ENCODE results near the gene SPANXC. TPM values are rescaled to one million over a fixed set of nuclear protein-coding genes. Genes with fewer than 3 reads are reported as not detected.

Gene SPANXC
- total RNA-seq, 1 experiment from 2014 or later: not detected

- H3K9ac ChIP-seq (ENCODE audit: low read length): no peak overlapping the region
- no peaks in the 10 kb centered on the region for H3K27me3 ChIP-seq (ENCODE audit: low read length)
- ChIA-PET POLR2A (ENCODE audit: unreplicated experiment) (no interaction called here), CTCF (no interaction called here)
- no peak overlapping the region for H2AFZ ChIP-seq (ENCODE audit: low read length)
- H4K20me1 ChIP-seq (ENCODE audit: low read length): no peaks in the 10 kb centered on the region
- H3K4me3 ChIP-seq (ENCODE audit: low read length): no peak overlapping the region
- intact Hi-C loops (cut with micrococcal nuclease): no loop called here
- no peaks in the 10 kb centered on the region for H3F3A ChIP-seq (ENCODE audit: low read length, unreplicated experiment)
- DNase-seq (no peak), ATAC-seq (no peak)
- BruUV-seq (replicated peaks): no TSS peak
- no peak overlapping the region for H3K4me2 ChIP-seq (ENCODE audit: low read length)
- no peak for TF ChIP-seq CTCF (conservative IDR thresholded peaks at IDR 0.05; ENCODE audit: low read depth, low read length)
- TF ChIP-seq EZH2 (IDR thresholded peaks at IDR 0.05; ENCODE audit: low read length, unreplicated experiment): no peak
- TF ChIP-seq EZH2phosphoT487 (IDR thresholded peaks at IDR 0.05; ENCODE audit: borderline replicate concordance, low read length): no peak
- H3K27ac ChIP-seq (ENCODE audit: low read length): no peak overlapping the region
- H3K4me1 ChIP-seq (ENCODE audit: insufficient read depth, low read length): no peaks in the 10 kb centered on the region
- no peaks in the 10 kb centered on the region for H3K9me2 ChIP-seq (replicated peaks; ENCODE audit: low read length)
- H3K79me2 ChIP-seq (ENCODE audit: low read length): no peaks in the 10 kb centered on the region
- no peaks in the 10 kb centered on the region for H3K36me3 ChIP-seq (ENCODE audit: low read depth, low read length)
- H3K9me3 ChIP-seq (ENCODE audit: low read length): no peaks in the 10 kb centered on the region
These were observed 15.8 kb upstream of the SPANXC start for GRCh38 chrX:141258080-141258479.

GRCh38 chrX:141221611-141222010 lies 20.7 kb downstream of the SPANXC start:
- Histone ChIP-seq H3K27ac (ENCODE audit: low read length) (peak overlapping the region; percentile 93), H3K4me3 (ENCODE audit: low read length) (no peak overlapping the region), H3K9ac (ENCODE audit: low read length) (peak overlapping the region; percentile 57; the same call in 1 of the 2 replicates), H2AFZ (ENCODE audit: low read length) (no peak overlapping the region), H3F3A (ENCODE audit: low read length, unreplicated experiment) (no peaks in the 10 kb centered on the region), H3K79me2 (ENCODE audit: low read length) (no peaks in the 10 kb centered on the region), H3K4me1 (ENCODE audit: insufficient read depth, low read length) (peaks cover 34% of the 10 kb centered on the region), H3K9me3 (ENCODE audit: low read length) (no peaks in the 10 kb centered on the region), H4K20me1 (ENCODE audit: low read length) (no peaks in the 10 kb centered on the region), H3K36me3 (ENCODE audit: low read depth, low read length) (no peaks in the 10 kb centered on the region), H3K27me3 (ENCODE audit: low read length) (no peaks in the 10 kb centered on the region), H3K4me2 (ENCODE audit: low read length) (peak overlapping the region; percentile 66), H3K9me2 (replicated peaks; ENCODE audit: low read length) (no peaks in the 10 kb centered on the region)
- no peak for TF ChIP-seq EZH2 (IDR thresholded peaks at IDR 0.05; ENCODE audit: low read length, unreplicated experiment)
- no peak for TF ChIP-seq CTCF (conservative IDR thresholded peaks at IDR 0.05; ENCODE audit: low read depth, low read length)
- no peak for TF ChIP-seq EZH2phosphoT487 (IDR thresholded peaks at IDR 0.05; ENCODE audit: borderline replicate concordance, low read length)
- ChIA-PET POLR2A (ENCODE audit: unreplicated experiment) (no interaction called here), CTCF (interaction anchor here (0.7 kb wide), 1 partner anchor 456 kb away, joined by 4 read pairs; no protein-coding TSS in a partner anchor)
- no TSS peak for BruUV-seq (replicated peaks)
- intact Hi-C loops (cut with micrococcal nuclease): loop anchor here (2.0 to 5.0 kb wide), 3 partner anchors 45 to 421 kb away; partner anchors contain the start of gene LDOC1
- ATAC-seq (peak; percentile 6), DNase-seq (no peak)

GRCh38 chrX:141220342-141221008 lies 21.8 kb downstream of the SPANXC start:
- no peaks in the 10 kb centered on the region for H3K36me3 ChIP-seq (ENCODE audit: low read depth, low read length)
- intact Hi-C loops (cut with micrococcal nuclease): loop anchor here (2.0 to 5.0 kb wide), 3 partner anchors 44 to 422 kb away; partner anchors contain the start of gene LDOC1
- H3K27me3 ChIP-seq (ENCODE audit: low read length): no peaks in the 10 kb centered on the region
- H3K4me3 ChIP-seq (ENCODE audit: low read length): no peak overlapping the region; the same call in 1 of the 2 replicates
- DNase-seq (peak; percentile 92), ATAC-seq (peak; percentile 72)
- H3K79me2 ChIP-seq (ENCODE audit: low read length): no peaks in the 10 kb centered on the region
- H3K27ac ChIP-seq (ENCODE audit: low read length): peak overlapping the region; percentile 93
- H3K9me2 ChIP-seq (replicated peaks; ENCODE audit: low read length): no peaks in the 10 kb centered on the region
- no peaks in the 10 kb centered on the region for H3F3A ChIP-seq (ENCODE audit: low read length, unreplicated experiment)
- CTCF ChIA-PET: interaction anchor here (0.6 kb wide), 1 partner anchor 455 kb away, joined by 3 read pairs; no protein-coding TSS in a partner anchor
- H2AFZ ChIP-seq (ENCODE audit: low read length): no peak overlapping the region
- POLR2A ChIA-PET (ENCODE audit: unreplicated experiment): interaction anchor here (0.6 kb wide), 1 partner anchor 44 kb away, joined by 4 read pairs; no protein-coding TSS in a partner anchor
- H3K4me2 ChIP-seq (ENCODE audit: low read length): peak overlapping the region; percentile 66
- TF ChIP-seq CTCF (conservative IDR thresholded peaks at IDR 0.05; ENCODE audit: low read depth, low read length) (no peak), EZH2 (IDR thresholded peaks at IDR 0.05; ENCODE audit: low read length, unreplicated experiment) (no peak)
- no TSS peak for BruUV-seq (replicated peaks)
- peaks cover 34% of the 10 kb centered on the region for H3K4me1 ChIP-seq (ENCODE audit: insufficient read depth, low read length)
- no peaks in the 10 kb centered on the region for H4K20me1 ChIP-seq (ENCODE audit: low read length)
- peak overlapping the region; percentile 57 for H3K9ac ChIP-seq (ENCODE audit: low read length)
- H3K9me3 ChIP-seq (ENCODE audit: low read length): no peaks in the 10 kb centered on the region

All from PC-3 (cell line).